GM20000 (cell line): ENCODE measurements around the gene LRRC8B.

Experiments
- DNase-seq: peaks from one replicate; pipeline ENCODE4 v3.0.0; 2012; ENCODE audit warnings: low spot score
- TF ChIP-seq, protein P1 (sequence below): IDR thresholded peaks from 2 replicates; pipeline ENCODE4 v1.5.1; 2012; ENCODE audit warnings: mild to moderate bottlenecking, control low read depth; ENCODE audit errors: extremely low read depth, missing control alignments

LRRC8B gene

DNA sequence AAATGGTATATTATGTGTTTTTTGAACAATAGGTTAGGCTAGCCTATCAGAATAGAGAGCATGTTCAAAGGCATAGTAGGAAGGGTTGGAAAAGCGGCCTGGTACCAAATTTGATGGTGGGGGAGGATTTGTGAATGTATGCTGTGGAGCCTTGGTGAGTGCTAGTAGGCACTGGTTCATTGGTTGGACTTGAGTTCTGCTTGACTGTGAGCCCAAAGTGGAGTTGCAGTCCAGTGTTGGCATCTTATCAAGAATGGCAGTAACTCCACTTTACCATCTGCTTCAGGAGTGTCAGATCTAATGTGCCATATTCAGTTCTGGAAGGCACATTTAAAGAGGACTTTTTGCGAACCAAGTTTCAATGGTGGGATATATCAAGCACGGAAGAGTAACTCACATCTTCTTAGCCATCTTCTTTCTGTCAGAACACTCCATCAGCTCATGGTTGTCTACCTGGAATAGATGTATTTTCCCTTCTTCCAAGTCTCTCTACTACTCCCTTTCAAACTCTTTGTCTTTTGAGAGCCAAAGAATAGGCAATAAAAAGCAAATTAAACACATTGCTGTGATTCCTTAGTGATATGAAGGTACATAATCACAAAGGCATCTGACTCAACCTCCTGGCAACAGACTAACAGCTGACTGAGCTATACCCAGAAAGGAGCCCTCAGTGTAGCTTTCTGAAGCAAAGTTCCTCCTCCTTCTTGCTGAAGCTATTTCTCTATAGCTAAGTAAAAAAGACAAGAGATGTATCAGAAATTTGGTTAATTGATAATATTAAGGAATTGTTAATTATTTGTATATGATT lies 21.7 kb downstream of the LRRC8B start:
- TF ChIP-seq, protein P1, sequence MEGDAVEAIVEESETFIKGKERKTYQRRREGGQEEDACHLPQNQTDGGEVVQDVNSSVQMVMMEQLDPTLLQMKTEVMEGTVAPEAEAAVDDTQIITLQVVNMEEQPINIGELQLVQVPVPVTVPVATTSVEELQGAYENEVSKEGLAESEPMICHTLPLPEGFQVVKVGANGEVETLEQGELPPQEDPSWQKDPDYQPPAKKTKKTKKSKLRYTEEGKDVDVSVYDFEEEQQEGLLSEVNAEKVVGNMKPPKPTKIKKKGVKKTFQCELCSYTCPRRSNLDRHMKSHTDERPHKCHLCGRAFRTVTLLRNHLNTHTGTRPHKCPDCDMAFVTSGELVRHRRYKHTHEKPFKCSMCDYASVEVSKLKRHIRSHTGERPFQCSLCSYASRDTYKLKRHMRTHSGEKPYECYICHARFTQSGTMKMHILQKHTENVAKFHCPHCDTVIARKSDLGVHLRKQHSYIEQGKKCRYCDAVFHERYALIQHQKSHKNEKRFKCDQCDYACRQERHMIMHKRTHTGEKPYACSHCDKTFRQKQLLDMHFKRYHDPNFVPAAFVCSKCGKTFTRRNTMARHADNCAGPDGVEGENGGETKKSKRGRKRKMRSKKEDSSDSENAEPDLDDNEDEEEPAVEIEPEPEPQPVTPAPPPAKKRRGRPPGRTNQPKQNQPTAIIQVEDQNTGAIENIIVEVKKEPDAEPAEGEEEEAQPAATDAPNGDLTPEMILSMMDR: no peak
- DNase-seq: no peak

DNA sequence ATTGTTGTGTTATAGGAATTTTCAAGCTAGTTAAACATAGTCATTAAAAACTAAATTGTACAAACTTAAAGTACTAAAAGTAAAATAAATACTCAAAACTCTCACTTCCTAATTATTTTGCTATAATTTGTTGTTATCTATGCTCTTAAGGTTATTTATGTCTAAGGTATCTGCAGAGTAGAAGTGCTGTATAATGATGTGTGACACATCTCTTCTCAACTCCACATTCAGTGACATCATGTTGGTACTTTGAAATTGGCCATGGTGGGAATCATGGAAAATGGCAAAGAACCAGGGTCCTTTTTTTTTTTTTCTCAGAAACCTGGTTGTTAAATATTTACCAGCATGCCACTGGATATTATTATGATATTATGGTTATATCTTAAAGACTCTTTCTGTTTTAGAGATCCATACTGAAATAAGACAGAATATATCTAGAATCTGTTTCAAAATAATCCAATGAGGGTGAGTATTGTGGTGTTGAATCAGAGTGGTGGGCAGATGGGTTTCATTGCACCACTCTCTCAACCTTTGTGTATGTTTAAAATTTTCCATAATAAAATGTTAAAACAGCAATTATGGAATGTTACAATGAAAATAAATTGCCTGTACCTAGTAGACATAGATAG lies 22.4 kb downstream of the LRRC8B start:
- DNase-seq: no peak
- TF ChIP-seq, protein P1: no peak

DNA sequence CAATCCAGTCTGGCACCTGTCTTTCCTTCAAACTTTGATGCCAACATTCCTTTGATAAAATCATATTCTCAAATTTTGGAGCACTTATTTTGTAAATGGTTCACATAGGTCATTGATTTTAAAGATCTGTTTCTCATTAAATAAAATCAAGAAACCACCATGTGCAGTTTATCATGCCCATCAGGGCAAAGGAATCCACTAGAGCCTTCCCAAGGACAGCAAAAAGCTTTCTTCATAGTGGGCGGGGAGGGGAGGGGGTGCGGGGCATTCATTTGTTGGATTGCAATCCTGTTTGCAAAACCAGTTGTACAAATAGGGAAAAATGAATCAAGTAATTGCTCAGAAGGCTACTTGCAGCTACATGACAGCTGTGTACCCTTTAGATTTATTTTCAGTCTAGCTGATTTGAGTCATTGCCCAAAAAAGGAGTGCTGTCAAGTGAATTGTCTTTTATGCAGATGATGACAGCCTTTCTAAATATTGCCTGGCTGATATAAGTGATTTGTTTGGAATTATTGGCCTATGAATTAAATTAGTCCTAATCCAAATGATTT lies 23.0 kb downstream of the LRRC8B start:
- TF ChIP-seq, protein P1: no peak
- DNase-seq: peak; percentile 26

DNA sequence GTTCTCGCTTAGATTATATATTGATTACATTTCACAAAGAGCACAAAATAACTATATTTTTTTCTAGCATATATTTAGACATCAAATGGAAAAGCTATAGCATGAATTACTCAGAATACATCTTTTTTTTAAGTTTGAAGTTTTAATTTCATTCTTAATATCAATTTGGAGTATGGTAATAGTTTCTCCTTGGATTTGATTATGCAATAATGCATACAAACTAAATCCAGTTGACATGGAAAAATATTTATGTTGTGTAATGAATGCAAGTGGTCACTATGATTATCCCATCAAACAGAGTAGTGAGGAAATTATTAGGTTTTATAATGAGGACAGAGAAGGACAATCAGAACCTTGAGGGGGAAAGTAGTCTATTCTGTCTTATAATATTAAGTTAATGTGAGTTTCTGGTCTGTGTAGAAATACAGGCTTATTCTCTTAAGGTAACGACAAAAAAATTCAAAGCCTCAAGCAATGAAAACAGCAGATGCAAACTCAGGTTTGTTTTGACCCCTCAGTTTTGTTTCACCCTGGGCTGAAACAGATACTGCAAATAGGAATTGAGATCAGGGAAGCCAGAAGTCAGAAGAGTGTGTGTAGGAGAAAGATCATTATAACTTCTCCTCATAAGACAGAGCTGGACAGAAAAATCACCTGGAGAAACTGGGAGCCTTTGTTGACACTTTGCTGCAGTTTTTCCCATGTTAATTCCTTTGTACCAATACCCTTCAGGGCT lies 23.7 kb downstream of the LRRC8B start:
- TF ChIP-seq, protein P1: no peak
- peak; percentile 23 for DNase-seq

DNA sequence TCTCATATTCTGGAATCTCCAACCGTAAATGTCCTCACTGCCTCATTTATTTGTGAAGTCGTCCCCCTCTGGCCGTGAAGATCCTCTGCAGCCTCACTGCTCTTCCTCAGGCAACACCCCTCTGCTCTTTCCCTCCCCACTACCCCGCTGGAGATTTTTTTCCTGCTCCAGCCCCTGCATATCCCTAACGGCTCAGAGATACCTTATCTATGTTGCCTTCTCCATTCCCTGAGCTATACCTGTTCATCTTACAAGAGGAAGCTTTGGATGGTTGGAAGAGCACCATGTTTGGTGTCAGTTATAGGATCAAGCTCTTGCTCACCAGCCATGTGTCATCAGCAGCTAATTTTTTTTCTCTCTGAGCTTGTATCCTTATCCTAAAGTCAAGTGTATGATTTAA lies 26.4 kb downstream of the LRRC8B start:
- no peak for DNase-seq
- TF ChIP-seq, protein P1: no peak

DNA sequence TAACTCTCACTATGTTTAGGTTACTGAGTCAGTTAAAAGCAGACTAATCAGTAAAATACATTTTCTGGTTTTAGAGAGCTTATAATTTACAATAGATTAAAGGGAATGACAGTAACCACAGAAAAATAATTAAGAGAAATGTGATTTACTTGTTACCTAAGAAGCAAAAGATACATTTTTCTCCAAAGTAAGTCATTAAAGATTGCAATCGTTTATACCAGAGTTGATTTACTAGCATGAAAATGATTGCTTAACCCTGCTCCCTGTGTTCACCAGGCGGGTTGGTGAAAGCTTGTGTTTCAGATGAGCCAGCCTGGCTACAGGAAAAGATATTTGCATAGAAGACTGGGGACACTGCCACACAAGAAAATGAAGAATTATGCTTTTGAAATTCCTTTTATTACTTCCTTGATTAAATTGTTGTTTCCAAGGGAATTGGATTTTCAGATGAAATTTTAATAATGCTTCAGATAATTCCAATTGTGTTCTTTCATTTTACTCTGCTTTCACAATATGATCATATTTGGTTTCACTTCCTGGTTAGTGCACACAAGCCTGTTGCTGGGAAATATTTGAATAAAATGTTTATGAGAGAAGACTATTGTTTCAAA lies 27.9 kb downstream of the LRRC8B start:
- peak; percentile 26 for DNase-seq
- TF ChIP-seq, protein P1: no peak
